Karpas-422 (cell line): ENCODE measurements around the gene TMEM207. TPM values are rescaled to one million over a fixed set of nuclear protein-coding genes. Genes with fewer than 3 reads are reported as not detected.

Experiments used
- DNase-seq: peaks from one replicate; pipeline ENCODE4 v3.0.0-alpha.2; 2015
- H2AFZ ChIP-seq: fragments of 200-600 bp; sonication (generic); 2 replicates; pipeline ENCODE4 v1.6.1; 2014; ENCODE audit warnings: antibody characterized with exemption, low read length, mixed read lengths
- H3K27ac ChIP-seq: fragments of 200-600 bp; sonication (generic); 2 replicates; pipeline ENCODE4 v1.5.1; 2014; ENCODE audit warnings: mild to moderate bottlenecking, low read length, moderate library complexity
- H3K27me3 ChIP-seq: fragments of 200-600 bp; sonication (generic); 2 replicates; pipeline ENCODE4 v1.6.1; 2014; ENCODE audit warnings: low read length, mixed read lengths
- H3K36me3 ChIP-seq: fragments of 200-600 bp; sonication (generic); 2 replicates; pipeline ENCODE4 v1.6.1; 2014; ENCODE audit warnings: low read length, mixed read lengths; ENCODE audit not compliant: insufficient read depth
- H3K4me1 ChIP-seq: fragments of 200-600 bp; sonication (generic); 2 replicates; pipeline ENCODE4 v1.6.1; 2014; ENCODE audit warnings: mild to moderate bottlenecking, low read length, mixed read lengths
- H3K4me2 ChIP-seq: fragments of 200-600 bp; sonication (generic); 2 replicates; pipeline ENCODE4 v1.6.1; 2014; ENCODE audit warnings: low read length, low read depth, mild to moderate bottlenecking; ENCODE audit not compliant: poor library complexity, severe bottlenecking
- H3K4me3 ChIP-seq: fragments of 200-600 bp; sonication (generic); 2 replicates; pipeline ENCODE4 v1.5.1; 2014; ENCODE audit warnings: mild to moderate bottlenecking, antibody characterized with exemption, low read length, mixed read lengths
- H3K79me2 ChIP-seq: fragments of 200-600 bp; sonication (generic); 2 replicates; pipeline ENCODE4 v1.6.1; 2014; ENCODE audit warnings: mild to moderate bottlenecking, low read length, mixed read lengths
- H3K9ac ChIP-seq: fragments of 200-600 bp; sonication (generic); 2 replicates; pipeline ENCODE4 v1.6.0; 2014; ENCODE audit warnings: low read length
- H3K9me2 ChIP-seq: fragments of 200-600 bp; sonication (generic), shearing (Covaris generic); replicated peaks from 2 replicates; pipeline ENCODE4 v1.6.0; 2014; ENCODE audit warnings: mild to moderate bottlenecking, low read length, moderate library complexity; ENCODE audit not compliant: insufficient read depth
- H3K9me3 ChIP-seq: fragments of 300-700, 200-600 bp; sonication (generic); 2 replicates; pipeline ENCODE4 v1.6.1; 2014; ENCODE audit warnings: low read length, mixed read lengths
- H4K20me1 ChIP-seq: fragments of 200-600 bp; sonication (generic); 2 replicates; pipeline ENCODE4 v1.6.1; 2014; ENCODE audit warnings: mild to moderate bottlenecking, antibody characterized with exemption, low read length, low read depth; ENCODE audit not compliant: insufficient read depth
- total RNA-seq: library from RNA; depleted of rRNA; stranded (reverse); fragments of >200 nt; shearing (Covaris generic); gene quantifications from 2 replicates; pipeline ENCODE4 v1.2.3, GENCODE V29; 2014; ENCODE audit warnings: low replicate concordance

The TMEM207 gene
- total RNA-seq, 1 experiment from 2014 or later, result not detected

GRCh38 chr3:190396001-190396400 lies 53.7 kb downstream of the TMEM207 start:
- Histone ChIP-seq H3K27me3 (no peaks in the 10 kb centered on the region), H3K79me2 (no peaks in the 10 kb centered on the region), H3K9me2 (no peaks in the 10 kb centered on the region; the same call in 1 of the 2 replicates), H3K36me3 (no peaks in the 10 kb centered on the region), H3K4me3 (no peak overlapping the region), H4K20me1 (no peaks in the 10 kb centered on the region), H3K4me1 (no peaks in the 10 kb centered on the region), H3K9me3 (peaks cover 5% of the 10 kb centered on the region; the same call in 1 of the 2 replicates), H2AFZ (no peak overlapping the region), H3K9ac (no peak overlapping the region), H3K4me2 (no peak overlapping the region), H3K27ac (no peak overlapping the region)
- no peak for DNase-seq

GRCh38 chr3:190388703-190389102 lies 61.0 kb downstream of the TMEM207 start:
- Histone ChIP-seq H3K9ac (no peak overlapping the region), H3K27me3 (no peaks in the 10 kb centered on the region), H2AFZ (no peak overlapping the region), H3K36me3 (no peaks in the 10 kb centered on the region), H4K20me1 (no peaks in the 10 kb centered on the region), H3K9me3 (no peaks in the 10 kb centered on the region), H3K79me2 (no peaks in the 10 kb centered on the region), H3K4me3 (no peak overlapping the region), H3K27ac (no peak overlapping the region), H3K9me2 (no peaks in the 10 kb centered on the region), H3K4me1 (peaks cover 6% of the 10 kb centered on the region), H3K4me2 (no peak overlapping the region)
- DNase-seq, result no peak

- H3K4me3 ChIP-seq, result no peak within 1 kb of the TSS
- H3K27ac ChIP-seq, result no peak within 1 kb of the TSS
- no peak within 1 kb of the TSS for H3K4me2 ChIP-seq
- H3K9ac ChIP-seq, result no peak within 1 kb of the TSS
- no peak for DNase-seq
- H3K4me1 ChIP-seq, result peaks cover 6% of the 10 kb centered on the region
- no peak within 1 kb of the TSS for H2AFZ ChIP-seq
- no peaks in the 10 kb centered on the region for H4K20me1 ChIP-seq
- H3K36me3 ChIP-seq, result no peaks in the 10 kb centered on the region
- no peaks in the 10 kb centered on the region for H3K9me3 ChIP-seq
- H3K79me2 ChIP-seq, result no peaks in the 10 kb centered on the region
- H3K9me2 ChIP-seq, result no peaks in the 10 kb centered on the region
- no peaks in the 10 kb centered on the region for H3K27me3 ChIP-seq
Measured at GRCh38 chr3:190387578-190388213, 62.0 kb downstream of the TMEM207 start, which contains the start of gene CLDN16. Gene CLDN16 (plus strand): TSS chr3:190388163. CDS start chr3:190388330, 167 bp downstream.

GRCh38 chr3:190385731-190386688 lies 63.7 kb downstream of the TMEM207 start:
- Histone ChIP-seq H3K9me2 (no peaks in the 10 kb centered on the region), H2AFZ (no peak overlapping the region), H3K4me3 (no peak overlapping the region), H3K79me2 (no peaks in the 10 kb centered on the region), H3K9ac (no peak overlapping the region), H3K27me3 (no peaks in the 10 kb centered on the region), H3K36me3 (no peaks in the 10 kb centered on the region), H3K27ac (no peak overlapping the region), H4K20me1 (no peaks in the 10 kb centered on the region), H3K4me1 (peaks cover 6% of the 10 kb centered on the region), H3K9me3 (no peaks in the 10 kb centered on the region), H3K4me2 (no peak overlapping the region)
- DNase-seq, result no peak

- H4K20me1 ChIP-seq, result no peaks in the 10 kb centered on the region
- no peak overlapping the region for H3K4me3 ChIP-seq
- H2AFZ ChIP-seq, result no peak overlapping the region
- no peaks in the 10 kb centered on the region for H3K36me3 ChIP-seq
- no peak overlapping the region for H3K4me2 ChIP-seq
- no peak overlapping the region for H3K27ac ChIP-seq
- no peak overlapping the region for H3K9ac ChIP-seq
- no peaks in the 10 kb centered on the region for H3K9me2 ChIP-seq
- no peaks in the 10 kb centered on the region for H3K9me3 ChIP-seq
- H3K79me2 ChIP-seq, result no peaks in the 10 kb centered on the region
- no peaks in the 10 kb centered on the region for H3K27me3 ChIP-seq
- DNase-seq, result peak; percentile 76
- peaks cover 6% of the 10 kb centered on the region for H3K4me1 ChIP-seq
Measured at GRCh38 chr3:190384309-190384756, 65.4 kb downstream of the TMEM207 start.

GRCh38 chr3:190382082-190382481 lies 67.6 kb downstream of the TMEM207 start:
- Histone ChIP-seq H3K27ac (no peak overlapping the region), H3K9me3 (no peaks in the 10 kb centered on the region), H3K9ac (no peak overlapping the region), H3K4me1 (no peaks in the 10 kb centered on the region), H3K79me2 (no peaks in the 10 kb centered on the region), H2AFZ (no peak overlapping the region), H3K27me3 (no peaks in the 10 kb centered on the region), H3K36me3 (no peaks in the 10 kb centered on the region), H3K4me3 (no peak overlapping the region), H4K20me1 (no peaks in the 10 kb centered on the region), H3K9me2 (no peaks in the 10 kb centered on the region), H3K4me2 (no peak overlapping the region)
- no peak for DNase-seq

GRCh38 chr3:190381441-190381840 lies 68.3 kb downstream of the TMEM207 start:
- no peak overlapping the region for H3K4me2 ChIP-seq
- H4K20me1 ChIP-seq, result no peaks in the 10 kb centered on the region
- no peaks in the 10 kb centered on the region for H3K27me3 ChIP-seq
- H3K9ac ChIP-seq, result no peak overlapping the region
- DNase-seq, result no peak
- H3K4me1 ChIP-seq, result no peaks in the 10 kb centered on the region
- H3K9me3 ChIP-seq, result no peaks in the 10 kb centered on the region
- H3K27ac ChIP-seq, result no peak overlapping the region
- H3K36me3 ChIP-seq, result no peaks in the 10 kb centered on the region
- no peaks in the 10 kb centered on the region for H3K9me2 ChIP-seq
- H3K79me2 ChIP-seq, result no peaks in the 10 kb centered on the region
- H3K4me3 ChIP-seq, result no peak overlapping the region
- no peak overlapping the region for H2AFZ ChIP-seq

- H3K4me3 ChIP-seq, result no peak overlapping the region
- H3K79me2 ChIP-seq, result no peaks in the 10 kb centered on the region
Measured at GRCh38 chr3:190380184-190380583, 69.5 kb downstream of the TMEM207 start.

More at GRCh38 chr3:190380184-190380583, 69.5 kb downstream of the TMEM207 start:
- Histone ChIP-seq H3K4me2 (no peak overlapping the region), H3K4me1 (no peaks in the 10 kb centered on the region), H3K9me3 (no peaks in the 10 kb centered on the region), H3K36me3 (no peaks in the 10 kb centered on the region), H3K9ac (no peak overlapping the region), H3K9me2 (no peaks in the 10 kb centered on the region), H4K20me1 (no peaks in the 10 kb centered on the region), H2AFZ (no peak overlapping the region), H3K27ac (no peak overlapping the region), H3K27me3 (no peaks in the 10 kb centered on the region)
- DNase-seq, result no peak
